SU-DHL-6 (cell line): Measurements from ENCODE around the gene ARHGAP22.

Experiments used
- CTCF ChIP-seq: fragments of 200-600 bp; sonication (generic); IDR thresholded peaks from one replicate; pipeline ENCODE4 v1.5.1; 2017; ENCODE audit warnings: antibody characterized with exemption, mild to moderate bottlenecking, low read length, moderate library complexity; ENCODE audit not compliant: insufficient read depth, poor library complexity, severe bottlenecking
- EZH2phosphoT487 ChIP-seq: fragments of 200-600 bp; sonication (generic), shearing (Covaris generic); conservative IDR thresholded peaks from 2 replicates; pipeline ENCODE4 v1.6.1; 2018; ENCODE audit warnings: mild to moderate bottlenecking, antibody characterized with exemption, low read length, moderate library complexity, mixed read lengths

DNA sequence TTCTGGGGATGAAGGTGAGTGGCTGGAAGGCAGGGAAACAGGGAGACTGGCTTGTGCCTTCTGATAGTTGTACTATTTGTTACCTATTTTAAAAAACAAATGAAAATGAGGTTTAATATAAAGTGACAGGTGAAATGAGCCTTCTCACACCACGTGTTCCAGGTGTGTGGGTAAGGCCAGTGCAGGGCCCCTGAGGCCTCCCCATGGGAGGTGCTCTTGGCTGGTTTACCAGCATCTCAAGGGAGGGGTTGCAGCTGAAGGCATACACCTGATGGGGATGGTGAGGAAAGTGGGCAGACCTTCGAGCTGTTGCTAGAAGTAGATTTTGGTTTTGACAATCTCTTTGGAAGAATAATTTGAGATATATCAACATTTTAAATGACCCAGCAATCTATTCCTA, 103.6 kb downstream of the ARHGAP22 start:
- TF ChIP-seq CTCF, result no peak
- TF ChIP-seq EZH2phosphoT487, result no peak
